ENCODE measurements around the gene PDLIM1.

PDLIM1 gene

GRCh38 chr10:95265572-95265971 is 25.2 kb downstream of the PDLIM1 start:
- H3K4me3 ChIP-seq (ENCODE audit: low read depth, low read length) = no peak overlapping the region

GRCh38 chr10:95264227-95265051 is 26.4 kb downstream of the PDLIM1 start:
- H3K4me3 ChIP-seq (ENCODE audit: low read depth, low read length) = no peak overlapping the region

GRCh38 chr10:95263864-95264226 is 27.0 kb downstream of the PDLIM1 start:
- no peak overlapping the region for H3K4me3 ChIP-seq (ENCODE audit: low read depth, low read length)

GRCh38 chr10:95262763-95263518 is 27.9 kb downstream of the PDLIM1 start:
- no peak overlapping the region for H3K4me3 ChIP-seq (ENCODE audit: low read depth, low read length)

- H3K4me3 ChIP-seq (ENCODE audit: low read depth, low read length) = no peak overlapping the region
Measured at GRCh38 chr10:95261926-95262325, 28.9 kb downstream of the PDLIM1 start.

GRCh38 chr10:95260909-95261552 is 29.8 kb downstream of the PDLIM1 start:
- H3K4me3 ChIP-seq (ENCODE audit: low read depth, low read length) = no peak overlapping the region

- no peak overlapping the region for H3K4me3 ChIP-seq (ENCODE audit: low read depth, low read length)
Measured at GRCh38 chr10:95260397-95260881, 30.4 kb downstream of the PDLIM1 start.

GRCh38 chr10:95257849-95258248 is 33.0 kb downstream of the PDLIM1 start:
- H3K4me3 ChIP-seq (ENCODE audit: low read depth, low read length) = no peak overlapping the region

GRCh38 chr10:95256268-95256667 is 34.5 kb downstream of the PDLIM1 start:
- no peak overlapping the region for H3K4me3 ChIP-seq (ENCODE audit: low read depth, low read length)

GRCh38 chr10:95254629-95255028 is 36.2 kb downstream of the PDLIM1 start:
- H3K4me3 ChIP-seq (ENCODE audit: low read depth, low read length) = no peak overlapping the region

GRCh38 chr10:95253686-95254085 is 37.1 kb downstream of the PDLIM1 start:
- no peak overlapping the region for H3K4me3 ChIP-seq (ENCODE audit: low read depth, low read length)

GRCh38 chr10:95253007-95253406 is 37.8 kb downstream of the PDLIM1 start:
- H3K4me3 ChIP-seq (ENCODE audit: low read depth, low read length) = no peak overlapping the region

- no peak overlapping the region for H3K4me3 ChIP-seq (ENCODE audit: low read depth, low read length)
Measured at GRCh38 chr10:95250856-95251255, 39.9 kb downstream of the PDLIM1 start.

GRCh38 chr10:95249467-95249866 is 41.3 kb downstream of the PDLIM1 start:
- H3K4me3 ChIP-seq (ENCODE audit: low read depth, low read length) = no peak overlapping the region

- H3K4me3 ChIP-seq (ENCODE audit: low read depth, low read length) = no peak overlapping the region
Measured at GRCh38 chr10:95248989-95249388, 41.8 kb downstream of the PDLIM1 start.

GRCh38 chr10:95247881-95248583 is 42.8 kb downstream of the PDLIM1 start:
- H3K4me3 ChIP-seq (ENCODE audit: low read depth, low read length) = no peak overlapping the region

- no peak overlapping the region for H3K4me3 ChIP-seq (ENCODE audit: low read depth, low read length)
Measured at GRCh38 chr10:95247200-95247880, 43.5 kb downstream of the PDLIM1 start.

- no peak overlapping the region for H3K4me3 ChIP-seq (ENCODE audit: low read depth, low read length)
Measured at GRCh38 chr10:95246582-95247051, 44.2 kb downstream of the PDLIM1 start.

- H3K4me3 ChIP-seq (ENCODE audit: low read depth, low read length) = no peak overlapping the region
Measured at GRCh38 chr10:95245425-95246055, 45.3 kb downstream of the PDLIM1 start.

- no peak overlapping the region for H3K4me3 ChIP-seq (ENCODE audit: low read depth, low read length)
Measured at GRCh38 chr10:95244152-95244551, 46.7 kb downstream of the PDLIM1 start.
